Measurements from ENCODE around the gene BUD31. TPM values are rescaled to one million over a fixed set of nuclear protein-coding genes. Genes with fewer than 3 reads are reported as not detected.

BUD31 gene
- total RNA-seq, 1 experiment from 2014 or later, result 154 TPM

GRCh38 chr7:99453105-99453504 lies 44.3 kb downstream of the BUD31 start:
- Histone ChIP-seq H3K4me1 (ENCODE audit: control insufficient read depth in 1 of 2, insufficient read depth in 2 of 2, low read length in 2 of 2) (no peaks in the 10 kb centered on the region), H3K27ac (ENCODE audit: low read depth, low read length) (no peak overlapping the region), H2AFZ (ENCODE audit: low read depth, low read length, poor library complexity, severe bottlenecking) (no peak overlapping the region), H3K9me3 (ENCODE audit: control insufficient read depth in 1 of 2, insufficient read depth in 1 of 2, low read depth in 1 of 2, low read length in 2 of 2) (no peaks in the 10 kb centered on the region), H3K79me2 (ENCODE audit: insufficient read depth, low read length) (peaks cover 32% of the 10 kb centered on the region; the same call in 1 of the 2 replicates), H3K27me3 (ENCODE audit: insufficient read depth, low read length) (no peaks in the 10 kb centered on the region), H3K9ac (ENCODE audit: low read length) (no peak overlapping the region), H3K4me2 (ENCODE audit: low read length) (no peak overlapping the region), H3K9me2 (ENCODE audit: insufficient read depth) (no peaks in the 10 kb centered on the region), H3K4me3 (replicated peaks in 1 of 2; ENCODE audit: low read depth in 1 of 2, low read length in 2 of 2) (no peak overlapping the region), H4K20me1 (ENCODE audit: insufficient read depth) (no peaks in the 10 kb centered on the region), H3K36me3 (ENCODE audit: control insufficient read depth in 1 of 2, insufficient read depth in 2 of 2, low read length in 2 of 2) (peaks cover 37 to 63% of the 10 kb centered on the region in 2 experiments; a peak in 3 of 4 replicates)
- ATAC-seq (no peak), DNase-seq (ENCODE audit: low read depth, low spot score) (no peak)
- ChIA-PET POLR2A (no interaction called here), CTCF (no interaction called here), RAD21 (ENCODE audit: low non-redundant PET in 1 of 2, low total read pairs in 2 of 2, uncharacterized antibody in 2 of 2, unreplicated experiment in 2 of 2) (no interaction called here)
- BruUV-seq (replicated peaks), result no TSS peak
- no peak for TF ChIP-seq POLR2A (IDR thresholded peaks at IDR 0.05; ENCODE audit: borderline replicate concordance, extremely low read depth, insufficient read depth, insufficient read length)
- TF ChIP-seq FOSL1 (IDR thresholded peaks at IDR 0.05; ENCODE audit: low read depth), result no peak
- no peak for TF ChIP-seq EGR1 (IDR thresholded peaks at IDR 0.05; ENCODE audit: low read depth)
- no peak for TF ChIP-seq YY1 (IDR thresholded peaks at IDR 0.05; ENCODE audit: extremely low read depth, insufficient replicate concordance, low read depth, low read length)
- TF ChIP-seq EZH2phosphoT487 (IDR thresholded peaks at IDR 0.05; ENCODE audit: borderline replicate concordance), result no peak
- TF ChIP-seq TCF7L2 (IDR thresholded peaks at IDR 0.05; ENCODE audit: borderline replicate concordance, extremely low read depth, insufficient read depth, insufficient read length), result no peak
- no peak for TF ChIP-seq JUND (IDR thresholded peaks at IDR 0.05)
- no peak for TF ChIP-seq ZNF274 (IDR thresholded peaks at IDR 0.05; ENCODE audit: low read depth, low read length)
- no peak for TF ChIP-seq ZBTB33 (IDR thresholded peaks at IDR 0.05; ENCODE audit: extremely low read depth, insufficient replicate concordance, low read length)
- no peak for TF ChIP-seq MAX (IDR thresholded peaks at IDR 0.05)
- intact Hi-C loops (cut with micrococcal nuclease), result no loop called here

All from HCT116 (cell line).